GM18505 (cell line): ENCODE measurements around the gene EYA4.

Source experiments
- ATAC-seq: cut with Tn5 transposase; IDR thresholded peaks from one replicate; pipeline ENCODE4 v1.9.1; 2021; ENCODE audit not compliant: unreplicated experiment
- POLR2A ChIP-seq: IDR thresholded peaks from 4 replicates; pipeline ENCODE4 v1.6.1; 2011; ENCODE audit warnings: borderline replicate concordance; ENCODE audit not compliant: insufficient read depth, insufficient read length; ENCODE audit errors: extremely low read depth

EYA4 gene

GRCh38 chr6:133326584-133326983 is 85.4 kb downstream of the EYA4 start:
- TF ChIP-seq POLR2A = no peak
- ATAC-seq = no peak

- TF ChIP-seq POLR2A = no peak
- no peak for ATAC-seq
These were observed 92.7 kb downstream of the EYA4 start for GRCh38 chr6:133333852-133334251.

GRCh38 chr6:133337308-133337707 is 96.2 kb downstream of the EYA4 start:
- TF ChIP-seq POLR2A = no peak
- ATAC-seq = no peak

GRCh38 chr6:133339543-133340384 is 98.6 kb downstream of the EYA4 start:
- no peak for TF ChIP-seq POLR2A

GRCh38 chr6:133340557-133340956 is 99.4 kb downstream of the EYA4 start:
- no peak for ATAC-seq
- no peak for TF ChIP-seq POLR2A

More at GRCh38 chr6:133339543-133340384, 98.6 kb downstream of the EYA4 start:
- no peak for ATAC-seq

- no peak for TF ChIP-seq POLR2A
- ATAC-seq = no peak
These were observed 100.5 kb downstream of the EYA4 start for GRCh38 chr6:133341607-133342158.

- TF ChIP-seq POLR2A = no peak
- no peak for ATAC-seq
These were observed 102.1 kb downstream of the EYA4 start for GRCh38 chr6:133343220-133343619.

- no peak for ATAC-seq
- TF ChIP-seq POLR2A = no peak
These were observed 107.7 kb downstream of the EYA4 start for GRCh38 chr6:133348846-133349245.

- no peak for ATAC-seq
- TF ChIP-seq POLR2A = no peak
These were observed 109.8 kb downstream of the EYA4 start for GRCh38 chr6:133350928-133351327.

GRCh38 chr6:133352046-133352445 is 110.9 kb downstream of the EYA4 start:
- no peak for ATAC-seq
- TF ChIP-seq POLR2A = no peak

- TF ChIP-seq POLR2A = no peak
- ATAC-seq = no peak
These were observed 111.9 kb downstream of the EYA4 start for GRCh38 chr6:133353061-133353460.

GRCh38 chr6:133355922-133356321 is 114.8 kb downstream of the EYA4 start:
- no peak for TF ChIP-seq POLR2A
- no peak for ATAC-seq

- no peak for TF ChIP-seq POLR2A
- no peak for ATAC-seq
These were observed 117.5 kb downstream of the EYA4 start for GRCh38 chr6:133358574-133359150.

GRCh38 chr6:133359256-133359655 is 118.1 kb downstream of the EYA4 start:
- no peak for TF ChIP-seq POLR2A
- ATAC-seq = no peak

GRCh38 chr6:133359760-133360159 is 118.6 kb downstream of the EYA4 start:
- no peak for TF ChIP-seq POLR2A
- ATAC-seq = no peak

- no peak for ATAC-seq
- no peak for TF ChIP-seq POLR2A
These were observed 119.0 kb downstream of the EYA4 start for GRCh38 chr6:133360194-133360593.
